ENCODE measurements around the gene GSE1.

GSE1 gene

DNA sequence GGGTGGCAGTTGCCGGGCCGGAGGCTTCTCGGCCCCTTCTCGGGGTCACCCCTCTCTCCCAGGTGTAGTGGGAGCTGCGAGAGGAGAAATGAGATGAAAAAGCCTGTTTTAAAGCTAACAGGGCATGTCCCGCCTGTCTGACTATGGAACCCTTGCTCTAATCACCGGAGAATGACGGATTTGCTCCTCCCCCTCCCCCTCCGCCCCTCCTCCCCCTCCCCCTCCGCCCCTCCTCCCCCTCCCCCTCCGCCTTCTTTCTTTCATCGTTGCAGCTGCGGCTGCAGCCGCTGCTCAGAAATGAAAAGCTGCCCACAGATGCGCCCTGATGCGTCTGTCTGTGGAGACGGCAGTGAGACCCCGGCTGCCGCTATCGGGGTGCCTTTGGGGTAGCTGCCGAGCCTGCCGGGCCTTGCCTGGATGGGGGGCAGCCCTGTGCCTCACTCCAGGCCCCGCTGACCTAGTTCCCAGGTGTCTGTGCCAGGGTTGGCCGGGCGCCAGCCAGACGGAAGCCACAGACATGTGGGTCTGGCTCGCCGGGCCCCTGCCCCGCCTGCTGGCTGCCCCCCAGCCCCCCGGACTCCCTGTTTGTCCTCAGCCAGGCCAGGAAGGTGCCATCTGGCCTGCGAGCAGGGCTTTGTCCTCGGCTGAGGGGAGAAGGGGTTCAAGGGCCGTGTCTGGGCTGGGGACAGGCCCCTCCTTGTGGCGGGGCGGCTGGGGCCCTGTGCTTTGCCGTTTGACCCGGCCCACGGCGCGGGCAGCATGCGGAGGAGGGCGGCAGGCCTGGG is 37.9 kb downstream of the GSE1 start:
- Histone ChIP-seq H3K4me3 (ENCODE audit: low read length) (no peak overlapping the region), H3K9me3 (ENCODE audit: control insufficient read depth, low read depth, low read length) (no peaks in the 10 kb centered on the region), H3K9ac (ENCODE audit: low read length) (no peak overlapping the region), H3K27ac (ENCODE audit: low read length) (no peak overlapping the region), H3K27me3 (ENCODE audit: control insufficient read depth, insufficient read depth, low read length) (no peaks in the 10 kb centered on the region), H3K36me3 (ENCODE audit: control insufficient read depth, low read depth, low read length) (peaks cover 22% of the 10 kb centered on the region), H3K4me1 (ENCODE audit: control insufficient read depth, low read depth, low read length) (no peaks in the 10 kb centered on the region)

- Histone ChIP-seq H3K36me3 (ENCODE audit: control insufficient read depth, low read depth, low read length) (peaks cover 30% of the 10 kb centered on the region), H3K4me3 (ENCODE audit: low read length) (no peak overlapping the region), H3K27me3 (ENCODE audit: control insufficient read depth, insufficient read depth, low read length) (no peaks in the 10 kb centered on the region), H3K9ac (ENCODE audit: low read length) (no peak overlapping the region), H3K4me1 (ENCODE audit: control insufficient read depth, low read depth, low read length) (no peaks in the 10 kb centered on the region), H3K9me3 (ENCODE audit: control insufficient read depth, low read depth, low read length) (no peaks in the 10 kb centered on the region), H3K27ac (ENCODE audit: low read length) (no peak overlapping the region)
These were observed 38.7 kb downstream of the GSE1 start for GRCh38 chr16:85651629-85652430.

GRCh38 chr16:85652431-85653221 is 39.5 kb downstream of the GSE1 start:
- H3K36me3 ChIP-seq (ENCODE audit: control insufficient read depth, low read depth, low read length), result peaks cover 36% of the 10 kb centered on the region
- no peak overlapping the region for H3K9ac ChIP-seq (ENCODE audit: low read length)
- no peaks in the 10 kb centered on the region for H3K4me1 ChIP-seq (ENCODE audit: control insufficient read depth, low read depth, low read length)
- H3K27ac ChIP-seq (ENCODE audit: low read length), result no peak overlapping the region
- H3K4me3 ChIP-seq (ENCODE audit: low read length), result no peak overlapping the region
- H3K27me3 ChIP-seq (ENCODE audit: control insufficient read depth, insufficient read depth, low read length), result no peaks in the 10 kb centered on the region
- no peaks in the 10 kb centered on the region for H3K9me3 ChIP-seq (ENCODE audit: control insufficient read depth, low read depth, low read length)

DNA sequence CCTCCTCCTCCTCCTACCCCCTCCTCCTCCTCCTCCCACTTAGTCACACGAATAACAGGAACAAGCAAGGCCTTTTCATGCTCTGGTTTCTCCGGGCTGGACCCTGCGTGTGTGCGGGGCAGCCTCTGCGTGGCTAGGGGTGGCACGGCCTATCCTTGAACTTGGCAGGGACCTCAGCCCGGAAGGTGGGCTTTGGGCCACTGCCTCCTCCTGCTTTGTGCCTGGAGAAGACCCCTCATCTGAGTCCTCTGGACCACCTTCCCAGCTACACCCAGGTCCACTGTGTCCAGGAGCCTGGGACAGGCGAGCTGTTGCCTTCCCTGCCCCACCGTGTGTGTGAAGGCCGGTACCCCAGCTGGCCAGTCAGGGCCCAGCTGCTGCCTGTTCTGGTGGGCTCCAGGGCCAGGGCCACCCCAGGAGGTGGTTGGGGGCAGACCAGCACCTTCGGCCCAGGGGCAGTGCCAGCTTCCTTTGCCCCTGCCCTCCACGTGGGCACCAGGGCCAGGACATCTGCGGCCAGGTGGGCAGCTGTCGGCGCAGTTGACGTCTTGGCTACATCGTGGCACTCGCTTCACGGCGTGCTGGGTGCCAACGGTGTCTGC is 40.3 kb downstream of the GSE1 start:
- H3K4me1 ChIP-seq (ENCODE audit: control insufficient read depth, low read depth, low read length), result no peaks in the 10 kb centered on the region
- H3K9me3 ChIP-seq (ENCODE audit: control insufficient read depth, low read depth, low read length), result no peaks in the 10 kb centered on the region
- no peak overlapping the region for H3K4me3 ChIP-seq (ENCODE audit: low read length)
- H3K27me3 ChIP-seq (ENCODE audit: control insufficient read depth, insufficient read depth, low read length), result no peaks in the 10 kb centered on the region
- peaks cover 44% of the 10 kb centered on the region for H3K36me3 ChIP-seq (ENCODE audit: control insufficient read depth, low read depth, low read length)
- H3K9ac ChIP-seq (ENCODE audit: low read length), result no peak overlapping the region
- no peak overlapping the region for H3K27ac ChIP-seq (ENCODE audit: low read length)

DNA sequence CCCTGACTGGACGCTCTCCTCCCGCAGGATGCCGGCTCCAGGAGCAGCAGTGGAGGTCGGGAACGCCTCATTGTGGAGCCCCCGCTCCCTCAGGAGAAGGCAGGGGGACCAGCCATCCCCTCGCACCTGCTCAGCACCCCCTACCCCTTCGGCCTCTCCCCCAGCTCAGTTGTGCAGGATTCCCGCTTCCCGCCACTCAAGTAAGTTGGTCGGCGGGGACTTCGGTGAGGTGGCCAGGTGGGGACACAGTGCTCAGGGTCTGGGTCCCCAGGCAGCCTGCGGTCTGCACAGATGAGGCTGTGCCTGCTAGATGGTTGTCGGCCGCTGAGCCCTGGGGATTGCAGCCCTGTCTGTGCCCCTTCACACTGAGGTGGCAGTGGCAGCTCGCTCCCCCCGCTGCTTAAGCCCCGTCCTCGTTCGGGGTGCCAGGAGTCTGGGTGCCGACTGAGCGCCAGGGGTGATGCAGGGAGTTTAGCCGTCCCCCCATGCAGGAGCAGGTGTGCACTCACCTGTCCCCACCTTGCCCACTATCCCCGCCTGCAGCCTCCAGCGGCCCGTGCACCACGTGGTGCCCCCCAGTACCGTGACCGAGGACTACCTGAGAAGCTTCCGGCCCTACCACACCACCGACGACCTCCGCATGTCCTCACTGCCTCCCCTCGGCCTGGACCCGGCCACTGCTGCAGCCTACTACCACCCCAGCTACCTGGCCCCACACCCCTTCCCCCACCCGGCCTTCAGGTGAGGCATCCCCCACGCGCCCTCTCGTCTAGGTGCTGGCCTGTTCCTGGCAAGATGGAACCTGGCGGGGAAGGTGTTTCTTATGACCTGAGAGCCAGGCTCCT is 41.4 kb downstream of the GSE1 start:
- Histone ChIP-seq H3K27ac (ENCODE audit: low read length) (no peak overlapping the region), H3K4me1 (ENCODE audit: control insufficient read depth, low read depth, low read length) (no peaks in the 10 kb centered on the region), H3K27me3 (ENCODE audit: control insufficient read depth, insufficient read depth, low read length) (no peaks in the 10 kb centered on the region), H3K36me3 (ENCODE audit: control insufficient read depth, low read depth, low read length) (peaks cover 51% of the 10 kb centered on the region), H3K4me3 (ENCODE audit: low read length) (no peak overlapping the region), H3K9me3 (ENCODE audit: control insufficient read depth, low read depth, low read length) (no peaks in the 10 kb centered on the region), H3K9ac (ENCODE audit: low read length) (no peak overlapping the region)

- no peak overlapping the region for H3K9ac ChIP-seq (ENCODE audit: low read length)
- no peak overlapping the region for H3K27ac ChIP-seq (ENCODE audit: low read length)
- no peaks in the 10 kb centered on the region for H3K4me1 ChIP-seq (ENCODE audit: control insufficient read depth, low read depth, low read length)
- H3K27me3 ChIP-seq (ENCODE audit: control insufficient read depth, insufficient read depth, low read length), result no peaks in the 10 kb centered on the region
- no peaks in the 10 kb centered on the region for H3K9me3 ChIP-seq (ENCODE audit: control insufficient read depth, low read depth, low read length)
- H3K4me3 ChIP-seq (ENCODE audit: low read length), result no peak overlapping the region
- H3K36me3 ChIP-seq (ENCODE audit: control insufficient read depth, low read depth, low read length), result peaks cover 51% of the 10 kb centered on the region
These were observed 42.4 kb downstream of the GSE1 start for GRCh38 chr16:85655216-85656129.

DNA sequence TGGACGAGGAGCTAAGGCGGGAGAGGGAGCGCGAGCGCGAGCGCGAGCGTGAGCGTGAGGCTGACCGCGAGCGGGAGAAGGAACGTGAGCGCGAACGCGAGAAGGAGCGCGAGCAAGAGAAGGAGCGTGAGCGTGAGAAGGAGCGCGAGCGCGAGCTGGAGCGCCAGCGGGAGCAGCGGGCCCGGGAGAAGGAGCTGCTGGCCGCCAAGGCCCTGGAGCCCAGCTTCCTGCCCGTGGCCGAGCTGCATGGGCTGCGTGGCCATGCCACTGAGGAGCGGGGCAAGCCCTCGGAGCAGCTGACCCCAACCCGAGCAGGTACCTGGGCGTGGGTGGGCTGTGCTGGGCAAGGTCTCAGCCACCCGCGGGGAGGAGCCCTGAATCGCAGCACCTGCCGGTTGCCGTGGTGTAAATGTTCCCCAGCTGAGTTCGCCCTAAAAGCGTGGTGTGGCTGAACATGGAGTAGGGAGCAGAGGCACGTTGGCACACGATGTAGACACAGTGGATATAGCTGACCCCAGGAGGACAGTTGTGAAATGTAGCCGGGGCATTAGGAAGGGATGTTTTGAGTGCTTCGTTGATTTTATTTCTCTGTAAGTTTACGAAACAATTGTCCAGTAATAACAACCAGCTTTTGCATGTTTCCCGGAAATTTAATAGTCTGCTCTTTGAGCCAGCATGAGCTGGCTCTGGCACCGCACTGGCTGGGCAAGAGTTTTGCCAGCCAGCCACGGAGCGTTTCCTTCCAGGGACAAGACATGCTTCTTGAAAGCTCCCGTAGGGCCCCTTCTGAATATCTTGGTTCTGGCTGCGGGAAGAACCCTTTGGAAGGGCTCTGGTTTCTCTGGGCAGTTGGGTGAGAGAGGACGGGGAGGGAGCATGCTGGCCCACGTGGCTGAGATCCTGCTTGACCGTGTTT is 43.5 kb downstream of the GSE1 start:
- H3K27ac ChIP-seq (ENCODE audit: low read length), result no peak overlapping the region
- H3K9ac ChIP-seq (ENCODE audit: low read length), result no peak overlapping the region
- no peaks in the 10 kb centered on the region for H3K4me1 ChIP-seq (ENCODE audit: control insufficient read depth, low read depth, low read length)
- no peaks in the 10 kb centered on the region for H3K9me3 ChIP-seq (ENCODE audit: control insufficient read depth, low read depth, low read length)
- H3K4me3 ChIP-seq (ENCODE audit: low read length), result no peak overlapping the region
- no peaks in the 10 kb centered on the region for H3K27me3 ChIP-seq (ENCODE audit: control insufficient read depth, insufficient read depth, low read length)
- peaks cover 55% of the 10 kb centered on the region for H3K36me3 ChIP-seq (ENCODE audit: control insufficient read depth, low read depth, low read length)

DNA sequence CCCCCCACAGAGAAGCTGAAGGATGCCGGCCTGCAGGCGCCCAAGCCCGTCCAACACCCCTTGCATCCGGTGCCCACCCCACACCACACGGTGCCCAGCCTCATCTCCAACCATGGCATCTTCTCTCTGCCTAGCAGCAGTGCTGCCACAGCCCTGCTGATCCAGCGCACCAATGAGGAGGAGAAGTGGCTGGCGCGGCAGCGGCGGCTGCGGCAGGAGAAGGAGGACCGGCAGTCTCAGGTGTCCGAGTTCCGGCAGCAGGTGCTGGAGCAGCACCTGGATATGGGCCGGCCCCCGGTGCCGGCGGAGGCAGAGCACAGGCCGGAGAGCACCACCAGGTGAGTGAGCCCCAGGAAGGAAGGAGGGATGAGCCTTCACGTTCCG is 44.1 kb downstream of the GSE1 start:
- Histone ChIP-seq H3K27ac (ENCODE audit: low read length) (no peak overlapping the region), H3K9me3 (ENCODE audit: control insufficient read depth, low read depth, low read length) (no peaks in the 10 kb centered on the region), H3K4me1 (ENCODE audit: control insufficient read depth, low read depth, low read length) (no peaks in the 10 kb centered on the region), H3K36me3 (ENCODE audit: control insufficient read depth, low read depth, low read length) (peaks cover 58% of the 10 kb centered on the region), H3K4me3 (ENCODE audit: low read length) (no peak overlapping the region), H3K27me3 (ENCODE audit: control insufficient read depth, insufficient read depth, low read length) (no peaks in the 10 kb centered on the region), H3K9ac (ENCODE audit: low read length) (no peak overlapping the region)

GRCh38 chr16:85657996-85658395 is 44.9 kb downstream of the GSE1 start:
- H3K27ac ChIP-seq (ENCODE audit: low read length), result no peak overlapping the region
- H3K9ac ChIP-seq (ENCODE audit: low read length), result no peak overlapping the region
- no peaks in the 10 kb centered on the region for H3K4me1 ChIP-seq (ENCODE audit: control insufficient read depth, low read depth, low read length)
- H3K36me3 ChIP-seq (ENCODE audit: control insufficient read depth, low read depth, low read length), result peaks cover 66% of the 10 kb centered on the region
- H3K9me3 ChIP-seq (ENCODE audit: control insufficient read depth, low read depth, low read length), result no peaks in the 10 kb centered on the region
- H3K27me3 ChIP-seq (ENCODE audit: control insufficient read depth, insufficient read depth, low read length), result no peaks in the 10 kb centered on the region
- no peak overlapping the region for H3K4me3 ChIP-seq (ENCODE audit: low read length)
